HFF-Myc (cell line): ENCODE results near the gene RAX2.
"Not testable (repeated sequence)": the region's sequence is repeated elsewhere in the genome, so short reads cannot be mapped to it uniquely, and the experiment has no call there.

Experiments used
- DNase-seq: peaks from one replicate; pipeline ENCODE4 v3.0.0-alpha.2; 2011; ENCODE audit warnings: low read depth; ENCODE audit errors: extremely low read depth
- H3K4me3 ChIP-seq: replicated peaks from 2 replicates; pipeline ENCODE4 v1.5.1; 2011; ENCODE audit warnings: low read depth, mild to moderate bottlenecking, control low read depth, low read length
- CTCF ChIP-seq: IDR thresholded peaks from 2 replicates; pipeline ENCODE4 v1.5.1; 2012; ENCODE audit warnings: mild to moderate bottlenecking, low read depth, low read length, control low read depth; ENCODE audit errors: missing control alignments

RAX2 gene

GRCh38 chr19:3767050-3767449 is 5.0 kb downstream of the RAX2 start:
- DNase-seq: no peak
- no peak overlapping the region for H3K4me3 ChIP-seq
- TF ChIP-seq CTCF: no peak

GRCh38 chr19:3766520-3766919 is 5.5 kb downstream of the RAX2 start:
- no peak for DNase-seq
- no peak overlapping the region for H3K4me3 ChIP-seq
- no peak for TF ChIP-seq CTCF

- not testable (repeated sequence) for DNase-seq, H3K4me3 ChIP-seq
These were observed 6.3 kb downstream of the RAX2 start for GRCh38 chr19:3765757-3766156.

GRCh38 chr19:3765121-3765520 is 6.9 kb downstream of the RAX2 start:
- H3K4me3 ChIP-seq: no peak overlapping the region
- no peak for TF ChIP-seq CTCF
- no peak for DNase-seq

- no peak for TF ChIP-seq CTCF
- peak; percentile 96 for DNase-seq
- peak within 1 kb of the TSS; percentile 71 for H3K4me3 ChIP-seq
These were observed 9.2 kb downstream of the RAX2 start, which contains the start of gene MRPL54 for GRCh38 chr19:3762501-3763459. Gene MRPL54, plus strand, starts transcription at chr19:3762682. Its CDS starts 19 bp downstream, at chr19:3762701.

- no peak for TF ChIP-seq CTCF
- DNase-seq: no peak
- H3K4me3 ChIP-seq: peak overlapping the region; percentile 71
These were observed 9.9 kb downstream of the RAX2 start for GRCh38 chr19:3762130-3762473.

- peak; percentile 71 for TF ChIP-seq CTCF
- H3K4me3 ChIP-seq: peak within 1 kb of the TSS; percentile 71
- DNase-seq: peak; percentile 48
These were observed 10.5 kb downstream of the RAX2 start, which contains the start of gene APBA3 for GRCh38 chr19:3761382-3762129. Gene APBA3, minus strand, starts transcription at chr19:3761692. Its CDS starts 1,428 bp downstream, at chr19:3760264.
